HK-2 (cell line): ENCODE measurements around the gene SPAG16.
"Not testable (repeated sequence)": the region's sequence is repeated elsewhere in the genome, so short reads cannot be mapped to it uniquely, and the experiment has no call there.

ENCODE experiments used
- DNase-seq: peaks from one replicate; pipeline ENCODE4 v3.0.0-alpha.2; 2018; ENCODE audit not compliant: unreplicated experiment

SPAG16 gene

GRCh38 chr2:213408426-213409070 is 124.3 kb downstream of the SPAG16 start:
- DNase-seq: not testable (repeated sequence)

- not testable (repeated sequence) for DNase-seq
Measured at GRCh38 chr2:213410687-213411086, 126.4 kb downstream of the SPAG16 start.

- no peak for DNase-seq
Measured at GRCh38 chr2:213411582-213412289, 127.5 kb downstream of the SPAG16 start.

DNA sequence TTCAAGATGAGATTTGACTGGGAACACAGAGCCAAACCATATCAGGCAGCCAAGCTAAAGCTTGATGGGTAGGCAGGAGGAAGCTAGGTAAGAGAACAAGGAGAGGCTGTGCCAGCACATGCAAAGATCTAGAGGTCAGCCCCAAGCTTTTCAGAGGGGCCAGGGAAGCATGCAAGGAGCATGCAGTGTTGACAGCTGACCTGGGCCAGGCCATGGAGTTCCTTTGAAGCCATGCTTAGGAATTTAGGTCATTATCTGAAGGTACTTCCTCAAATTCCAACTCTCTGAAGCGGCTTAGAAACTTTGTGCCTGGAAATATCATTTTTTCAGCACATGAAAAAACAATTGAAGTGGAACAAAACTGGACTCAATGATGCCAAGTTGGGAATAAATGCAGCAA is 130.8 kb downstream of the SPAG16 start:
- DNase-seq: no peak

GRCh38 chr2:213416832-213417231 is 132.6 kb downstream of the SPAG16 start:
- no peak for DNase-seq

DNA sequence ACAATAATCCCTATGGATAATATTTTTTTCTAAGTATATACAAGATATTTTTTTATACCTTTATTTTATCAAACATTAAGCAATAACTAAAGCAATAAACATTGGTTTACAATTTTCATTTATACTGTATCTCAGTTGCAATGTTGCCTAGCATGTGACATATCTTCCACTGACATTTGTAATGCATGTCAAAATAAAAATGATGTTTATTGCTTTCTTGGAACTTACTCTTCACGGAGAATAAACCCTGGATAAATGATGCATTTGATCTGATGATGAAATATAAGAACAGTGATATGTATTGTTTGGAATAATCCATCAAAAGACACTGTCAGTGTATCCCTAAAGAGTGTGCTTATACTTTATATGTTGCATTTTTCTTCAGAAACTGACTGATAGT is 135.7 kb downstream of the SPAG16 start:
- no peak for DNase-seq

GRCh38 chr2:213420828-213421385 is 136.6 kb downstream of the SPAG16 start:
- no peak for DNase-seq

GRCh38 chr2:213422211-213422610 is 137.9 kb downstream of the SPAG16 start:
- DNase-seq: no peak

DNA sequence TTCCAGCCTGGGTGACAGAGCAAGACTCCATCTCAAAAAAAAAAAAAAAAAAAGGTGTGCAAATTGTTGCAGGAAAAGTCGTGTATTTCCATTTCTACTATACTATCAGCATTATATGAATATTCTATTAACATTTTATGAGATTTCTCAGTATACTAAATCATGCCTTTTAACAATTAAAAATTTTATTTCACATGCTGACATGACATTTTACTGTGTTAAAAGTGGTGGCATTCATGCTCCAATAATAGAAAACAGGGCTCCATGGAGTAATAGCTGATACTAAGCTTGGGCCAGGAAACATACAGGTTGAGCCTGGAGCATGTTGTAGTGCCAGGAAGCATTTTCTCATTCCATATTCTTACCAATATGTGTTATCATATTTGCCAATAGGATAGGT is 141.4 kb downstream of the SPAG16 start:
- DNase-seq: no peak

GRCh38 chr2:213429516-213429915 is 145.3 kb downstream of the SPAG16 start:
- DNase-seq: no peak

DNA sequence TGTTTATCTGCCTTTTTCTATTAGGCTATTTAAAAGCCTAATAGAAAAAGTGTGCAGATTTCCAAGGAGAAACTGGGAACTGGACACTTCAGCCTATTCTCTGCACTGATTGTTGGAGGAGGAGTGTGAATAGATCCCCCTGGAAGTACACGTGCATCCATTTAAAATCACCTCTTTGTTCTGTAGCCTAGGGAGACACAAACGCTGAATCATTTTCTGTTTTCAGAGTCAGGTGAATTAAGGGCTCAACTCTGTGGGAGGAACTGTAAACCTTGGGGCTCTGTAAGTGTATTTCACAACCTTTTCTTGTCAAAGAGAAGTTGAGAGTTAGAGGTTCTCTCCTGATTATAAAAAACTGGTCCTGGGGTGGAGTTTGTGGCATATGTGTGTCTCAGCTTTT is 159.7 kb downstream of the SPAG16 start:
- no peak for DNase-seq

DNA sequence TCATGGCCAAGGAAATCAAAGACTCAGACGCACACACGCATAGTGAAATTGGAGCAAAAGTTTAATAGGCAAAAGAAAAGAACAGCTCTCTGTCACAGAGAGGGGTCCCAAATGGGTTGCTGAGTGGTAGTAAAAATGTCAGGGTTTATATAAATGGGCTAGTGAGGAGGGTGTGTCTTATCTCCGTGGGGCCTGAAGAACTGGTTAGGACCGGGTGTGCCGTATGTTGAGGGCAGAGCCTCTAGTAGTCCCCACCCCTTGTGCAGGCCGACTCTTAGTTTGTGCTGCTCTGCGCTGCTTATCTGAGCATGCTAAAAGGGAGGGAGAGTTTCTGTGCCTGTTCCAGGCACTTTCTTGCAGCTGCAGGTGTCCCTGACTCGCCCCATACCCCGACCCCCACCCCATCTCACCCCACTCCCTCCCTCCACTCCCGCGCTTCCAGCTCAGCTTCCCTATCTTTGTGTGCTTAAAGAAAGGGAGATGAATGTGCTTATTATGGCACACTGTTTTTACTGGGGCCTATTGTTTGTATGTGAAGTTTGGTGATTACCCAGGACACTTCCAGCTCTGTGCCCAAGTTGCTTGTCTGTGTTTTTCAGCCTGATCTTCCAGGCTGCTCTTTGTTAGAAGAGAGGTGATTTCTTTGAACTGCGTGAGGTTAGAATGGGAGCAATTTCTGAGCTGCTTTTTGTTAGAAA is 167.4 kb downstream of the SPAG16 start:
- DNase-seq: no peak

- DNase-seq: no peak
Measured at GRCh38 chr2:213455316-213456008, 171.2 kb downstream of the SPAG16 start.

- DNase-seq: no peak
Measured at GRCh38 chr2:213475433-213475832, 191.2 kb downstream of the SPAG16 start.

GRCh38 chr2:213476641-213477040 is 192.4 kb downstream of the SPAG16 start:
- DNase-seq: no peak

DNA sequence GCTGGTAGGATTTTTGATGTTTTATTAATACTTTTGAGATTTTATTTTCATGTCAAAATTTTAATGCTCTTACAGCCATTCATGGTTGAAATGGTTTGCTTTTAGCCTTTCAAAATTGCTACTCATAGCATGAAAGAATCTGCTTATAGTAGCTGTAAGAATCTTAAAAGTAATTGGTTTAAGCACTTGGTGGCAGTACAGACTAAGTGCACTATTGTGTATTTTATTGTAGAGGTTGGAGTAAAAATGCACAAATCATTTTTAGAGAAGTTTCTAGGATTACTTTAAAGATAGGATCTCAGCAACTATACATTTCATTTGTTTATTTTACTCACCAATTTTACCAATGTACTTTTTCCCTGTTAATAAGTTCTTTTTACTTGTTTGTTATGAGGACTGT is 205.8 kb downstream of the SPAG16 start:
- DNase-seq: no peak

DNA sequence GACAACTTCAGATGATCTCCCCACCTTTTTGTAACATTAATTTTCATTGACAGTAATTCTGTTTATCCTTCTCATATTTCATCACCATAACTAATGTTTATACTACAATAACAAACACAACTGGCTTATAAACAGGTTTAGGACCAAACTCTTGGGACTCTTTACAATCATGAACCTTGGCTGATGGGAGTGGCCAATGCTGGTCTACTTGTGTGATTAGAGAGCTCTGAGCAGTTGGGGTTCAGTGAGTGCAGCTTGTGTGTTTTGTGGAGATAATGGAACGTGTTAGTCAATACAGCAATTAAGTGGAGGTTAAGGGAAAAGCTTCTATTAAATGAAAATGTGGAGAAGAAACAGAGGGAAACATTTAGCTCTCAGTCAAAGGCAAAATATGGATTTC is 207.1 kb downstream of the SPAG16 start:
- DNase-seq: no peak

- no peak for DNase-seq
Measured at GRCh38 chr2:213496226-213496625, 212.0 kb downstream of the SPAG16 start.

DNA sequence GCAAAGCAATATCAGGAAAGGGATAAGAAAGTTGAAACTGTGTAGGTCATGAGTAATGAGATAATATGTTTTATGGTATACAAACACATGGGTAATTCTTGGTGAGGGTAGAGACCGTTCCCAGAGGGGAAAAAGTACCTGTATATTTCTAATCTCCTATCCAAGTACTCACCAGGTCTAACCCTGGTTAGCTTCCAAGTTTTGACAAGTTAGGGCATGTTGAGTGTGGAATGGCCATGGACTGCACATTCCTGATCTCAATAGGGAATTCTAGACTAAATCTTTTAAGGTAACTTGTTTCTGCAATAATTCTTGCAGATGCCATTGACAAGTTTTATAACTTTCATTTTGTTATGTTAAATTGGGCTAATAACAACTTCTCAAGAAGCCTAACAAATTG is 216.6 kb downstream of the SPAG16 start:
- no peak for DNase-seq

GRCh38 chr2:213524164-213524563 is 239.9 kb downstream of the SPAG16 start:
- no peak for DNase-seq

- DNase-seq: no peak
Measured at GRCh38 chr2:213537579-213537978, 253.3 kb downstream of the SPAG16 start.

DNA sequence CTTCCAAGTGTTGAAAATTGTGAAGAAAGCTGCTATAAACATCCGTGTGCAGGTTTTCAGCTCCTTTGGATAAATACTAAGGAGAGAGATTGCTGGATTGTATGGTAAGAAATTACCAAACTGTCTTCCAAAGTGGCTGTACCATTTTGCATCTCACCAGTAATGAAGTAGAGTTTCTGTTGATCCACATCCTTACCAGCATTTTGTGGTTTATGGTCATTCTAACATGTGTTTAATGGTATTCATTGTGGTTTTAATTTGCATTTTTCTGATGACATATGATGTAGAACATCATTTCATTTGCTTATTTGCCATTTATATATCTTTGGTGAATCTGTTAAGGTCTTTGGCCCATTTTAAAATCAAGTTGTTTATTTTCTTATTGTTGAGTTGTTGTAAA is 260.7 kb downstream of the SPAG16 start:
- DNase-seq: no peak
